ENCODE measurements around the gene PTPN13. TPM values are rescaled to one million over a fixed set of nuclear protein-coding genes. Genes with fewer than 3 reads are reported as not detected.

The PTPN13 gene, protein sequence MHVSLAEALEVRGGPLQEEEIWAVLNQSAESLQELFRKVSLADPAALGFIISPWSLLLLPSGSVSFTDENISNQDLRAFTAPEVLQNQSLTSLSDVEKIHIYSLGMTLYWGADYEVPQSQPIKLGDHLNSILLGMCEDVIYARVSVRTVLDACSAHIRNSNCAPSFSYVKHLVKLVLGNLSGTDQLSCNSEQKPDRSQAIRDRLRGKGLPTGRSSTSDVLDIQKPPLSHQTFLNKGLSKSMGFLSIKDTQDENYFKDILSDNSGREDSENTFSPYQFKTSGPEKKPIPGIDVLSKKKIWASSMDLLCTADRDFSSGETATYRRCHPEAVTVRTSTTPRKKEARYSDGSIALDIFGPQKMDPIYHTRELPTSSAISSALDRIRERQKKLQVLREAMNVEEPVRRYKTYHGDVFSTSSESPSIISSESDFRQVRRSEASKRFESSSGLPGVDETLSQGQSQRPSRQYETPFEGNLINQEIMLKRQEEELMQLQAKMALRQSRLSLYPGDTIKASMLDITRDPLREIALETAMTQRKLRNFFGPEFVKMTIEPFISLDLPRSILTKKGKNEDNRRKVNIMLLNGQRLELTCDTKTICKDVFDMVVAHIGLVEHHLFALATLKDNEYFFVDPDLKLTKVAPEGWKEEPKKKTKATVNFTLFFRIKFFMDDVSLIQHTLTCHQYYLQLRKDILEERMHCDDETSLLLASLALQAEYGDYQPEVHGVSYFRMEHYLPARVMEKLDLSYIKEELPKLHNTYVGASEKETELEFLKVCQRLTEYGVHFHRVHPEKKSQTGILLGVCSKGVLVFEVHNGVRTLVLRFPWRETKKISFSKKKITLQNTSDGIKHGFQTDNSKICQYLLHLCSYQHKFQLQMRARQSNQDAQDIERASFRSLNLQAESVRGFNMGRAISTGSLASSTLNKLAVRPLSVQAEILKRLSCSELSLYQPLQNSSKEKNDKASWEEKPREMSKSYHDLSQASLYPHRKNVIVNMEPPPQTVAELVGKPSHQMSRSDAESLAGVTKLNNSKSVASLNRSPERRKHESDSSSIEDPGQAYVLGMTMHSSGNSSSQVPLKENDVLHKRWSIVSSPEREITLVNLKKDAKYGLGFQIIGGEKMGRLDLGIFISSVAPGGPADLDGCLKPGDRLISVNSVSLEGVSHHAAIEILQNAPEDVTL (N-terminal part only)
- total RNA-seq (2021) (103 and 107 TPM in 2 replicates), Bru-seq, nascent RNA (percentile 98 among the genes with signal in this experiment), BruChase-seq, experiment 1, labeled RNA remaining after a 2-hour chase (percentile 93 among the genes with signal in this experiment), BruChase-seq, experiment 2, labeled RNA remaining after a 6-hour chase (percentile 89 among the genes with signal in this experiment)
- long read RNA-seq, full-length matches to known transcripts, result 20 of 67 reads
- long read RNA-seq, partial matches to known transcripts, result 21 of 67 reads
- long read RNA-seq, other reads (novel, unspliced or antisense), result 26 of 67 reads

GRCh38 chr4:86593688-86594558 lies at the start of gene PTPN13:
Gene PTPN13, plus strand, starts transcription at chr4:86594315. Its CDS starts 40,942 bp downstream, at chr4:86635257.
- H3K4me1 ChIP-seq (ENCODE audit: insufficient read depth, low read length, poor library complexity, severe bottlenecking), result no peaks in the 10 kb centered on the region
- ChIA-PET POLR2A (ENCODE audit: low non-redundant PET) (interaction anchor here (0.5 to 0.7 kb wide), 2 partner anchors 39 to 378 kb away, joined by 3 to 11 read pairs; no protein-coding TSS in a partner anchor), CTCF (no interaction called here)
- no TSS peak for BruUV-seq (replicated peaks)
- no peaks in the 10 kb centered on the region for H3K27me3 ChIP-seq (replicated peaks; ENCODE audit: insufficient read depth, low read depth, low read length, poor library complexity)
- H3K4me3 ChIP-seq (ENCODE audit: low read depth, low read length, poor library complexity, severe bottlenecking), result peak within 1 kb of the TSS; percentile 93
- peak; percentile 98 for DNase-seq (ENCODE audit: low spot score)
- H3K36me3 ChIP-seq (ENCODE audit: insufficient read depth, low read length, poor library complexity, severe bottlenecking), result no peaks in the 10 kb centered on the region
- no peaks in the 10 kb centered on the region for H3K9me3 ChIP-seq (ENCODE audit: low read depth, low read length, poor library complexity, severe bottlenecking)
- peak within 1 kb of the TSS; percentile 89 for H3K27ac ChIP-seq (ENCODE audit: low read depth, low read length, poor library complexity, severe bottlenecking)
- TF ChIP-seq EZH2 (IDR thresholded peaks at IDR 0.05; ENCODE audit: borderline replicate concordance, low read depth, low read length, poor library complexity, severe bottlenecking), result no peak
- intact Hi-C loops (cut with micrococcal nuclease; ENCODE audit: unreplicated experiment), result loop anchor here (2.0 to 5.0 kb wide), 2 partner anchors 42 to 95 kb away; no protein-coding TSS in a partner anchor

GRCh38 chr4:86547140-86547539 lies 47.0 kb upstream of the PTPN13 start:
- ChIA-PET POLR2A (ENCODE audit: low non-redundant PET) (no interaction called here), CTCF (no interaction called here)
- DNase-seq (ENCODE audit: low spot score), result no peak
- H3K27ac ChIP-seq (ENCODE audit: low read depth, low read length, poor library complexity, severe bottlenecking), result no peak overlapping the region
- no peaks in the 10 kb centered on the region for H3K36me3 ChIP-seq (ENCODE audit: insufficient read depth, low read length, poor library complexity, severe bottlenecking)
- peaks cover 59% of the 10 kb centered on the region for H3K4me1 ChIP-seq (ENCODE audit: insufficient read depth, low read length, poor library complexity, severe bottlenecking)
- intact Hi-C loops (cut with micrococcal nuclease; ENCODE audit: unreplicated experiment), result no loop called here
- no TSS peak for BruUV-seq (replicated peaks)
- H3K4me3 ChIP-seq (ENCODE audit: low read depth, low read length, poor library complexity, severe bottlenecking), result no peak overlapping the region
- TF ChIP-seq EZH2 (IDR thresholded peaks at IDR 0.05; ENCODE audit: borderline replicate concordance, low read depth, low read length, poor library complexity, severe bottlenecking), result no peak
- TF ChIP-seq, protein P1, sequence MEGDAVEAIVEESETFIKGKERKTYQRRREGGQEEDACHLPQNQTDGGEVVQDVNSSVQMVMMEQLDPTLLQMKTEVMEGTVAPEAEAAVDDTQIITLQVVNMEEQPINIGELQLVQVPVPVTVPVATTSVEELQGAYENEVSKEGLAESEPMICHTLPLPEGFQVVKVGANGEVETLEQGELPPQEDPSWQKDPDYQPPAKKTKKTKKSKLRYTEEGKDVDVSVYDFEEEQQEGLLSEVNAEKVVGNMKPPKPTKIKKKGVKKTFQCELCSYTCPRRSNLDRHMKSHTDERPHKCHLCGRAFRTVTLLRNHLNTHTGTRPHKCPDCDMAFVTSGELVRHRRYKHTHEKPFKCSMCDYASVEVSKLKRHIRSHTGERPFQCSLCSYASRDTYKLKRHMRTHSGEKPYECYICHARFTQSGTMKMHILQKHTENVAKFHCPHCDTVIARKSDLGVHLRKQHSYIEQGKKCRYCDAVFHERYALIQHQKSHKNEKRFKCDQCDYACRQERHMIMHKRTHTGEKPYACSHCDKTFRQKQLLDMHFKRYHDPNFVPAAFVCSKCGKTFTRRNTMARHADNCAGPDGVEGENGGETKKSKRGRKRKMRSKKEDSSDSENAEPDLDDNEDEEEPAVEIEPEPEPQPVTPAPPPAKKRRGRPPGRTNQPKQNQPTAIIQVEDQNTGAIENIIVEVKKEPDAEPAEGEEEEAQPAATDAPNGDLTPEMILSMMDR (conservative IDR thresholded peaks at IDR 0.05; ENCODE audit: low read depth, low read length), result no peak
- no peaks in the 10 kb centered on the region for H3K9me3 ChIP-seq (ENCODE audit: low read depth, low read length, poor library complexity, severe bottlenecking)
- H3K27me3 ChIP-seq (replicated peaks; ENCODE audit: insufficient read depth, low read depth, low read length, poor library complexity), result no peaks in the 10 kb centered on the region

GRCh38 chr4:86549163-86549788 lies 44.8 kb upstream of the PTPN13 start:
- Histone ChIP-seq H3K36me3 (ENCODE audit: insufficient read depth, low read length, poor library complexity, severe bottlenecking) (no peaks in the 10 kb centered on the region), H3K27ac (ENCODE audit: low read depth, low read length, poor library complexity, severe bottlenecking) (peak overlapping the region; percentile 91), H3K9me3 (ENCODE audit: low read depth, low read length, poor library complexity, severe bottlenecking) (no peaks in the 10 kb centered on the region), H3K4me3 (ENCODE audit: low read depth, low read length, poor library complexity, severe bottlenecking) (no peak overlapping the region), H3K4me1 (ENCODE audit: insufficient read depth, low read length, poor library complexity, severe bottlenecking) (peaks cover 56% of the 10 kb centered on the region), H3K27me3 (replicated peaks; ENCODE audit: insufficient read depth, low read depth, low read length, poor library complexity) (no peaks in the 10 kb centered on the region)
- POLR2A ChIA-PET (ENCODE audit: low non-redundant PET), result no interaction called here
- intact Hi-C loops (cut with micrococcal nuclease; ENCODE audit: unreplicated experiment), result no loop called here
- TF ChIP-seq, protein P1 (conservative IDR thresholded peaks at IDR 0.05; ENCODE audit: low read depth, low read length), result no peak
- TF ChIP-seq EZH2 (IDR thresholded peaks at IDR 0.05; ENCODE audit: borderline replicate concordance, low read depth, low read length, poor library complexity, severe bottlenecking), result no peak
- BruUV-seq (replicated peaks), result no TSS peak
- CTCF ChIA-PET, result no interaction called here
- no peak for DNase-seq (ENCODE audit: low spot score)
